Left ventricle myocardium superior (tissue), 1 donor: ENCODE data around the gene BAX. TPM values are rescaled to one million over a fixed set of nuclear protein-coding genes. Genes with fewer than 3 reads are reported as not detected.

Experiments
- ATAC-seq: fragments of 200-7000 bp; cut with Tn5 transposase; one replicate; pipeline ENCODE4 v1.9.1; 2020; ENCODE audit warnings: mild to moderate bottlenecking, moderate library complexity
- DNase-seq: peaks from one replicate; pipeline ENCODE4 v3.0.0-alpha.2; 2020
- intact Hi-C: fragments of 100-400 bp; cut with micrococcal nuclease; formaldehyde crosslinking; loops from one replicate; pipeline ENCODE4 v1.11.0; 2022
- total RNA-seq: library from RNA; stranded (reverse); fragmentation: NEBNext Ultra II Directional; extraction: Animal tissue kit (Norgen Biotek cat#: 25700); gene quantifications from one replicate; pipeline ENCODE4 v1.2.1, GENCODE V29; 2021
- donor health status: DM: no; HTN: yes; CAD: no; lungs with severe emphysema.

BAX gene
- total RNA-seq, 1 donor from 2014 or later = 22.0 TPM

GRCh38 chr19:48959341-48960239 lies 4.9 kb downstream of the BAX start:
- no peak for ATAC-seq
- no peak for DNase-seq
- intact Hi-C loops = no loop called here

- intact Hi-C loops = no loop called here
- ATAC-seq (no peak), DNase-seq (no peak)
These were observed 6.5 kb downstream of the BAX start for GRCh38 chr19:48961051-48961649.

GRCh38 chr19:48961673-48962028 lies 7.0 kb downstream of the BAX start:
- intact Hi-C loops = no loop called here

GRCh38 chr19:48962029-48962848 lies 7.6 kb downstream of the BAX start:
- DNase-seq (peak; percentile 63), ATAC-seq (no peak)
- intact Hi-C loops = no loop called here

More at GRCh38 chr19:48961673-48962028, 7.0 kb downstream of the BAX start:
- ATAC-seq (no peak), DNase-seq (no peak)

GRCh38 chr19:48962849-48963165 lies 8.1 kb downstream of the BAX start:
- intact Hi-C loops = no loop called here
- ATAC-seq = no peak
- DNase-seq = no peak

DNA sequence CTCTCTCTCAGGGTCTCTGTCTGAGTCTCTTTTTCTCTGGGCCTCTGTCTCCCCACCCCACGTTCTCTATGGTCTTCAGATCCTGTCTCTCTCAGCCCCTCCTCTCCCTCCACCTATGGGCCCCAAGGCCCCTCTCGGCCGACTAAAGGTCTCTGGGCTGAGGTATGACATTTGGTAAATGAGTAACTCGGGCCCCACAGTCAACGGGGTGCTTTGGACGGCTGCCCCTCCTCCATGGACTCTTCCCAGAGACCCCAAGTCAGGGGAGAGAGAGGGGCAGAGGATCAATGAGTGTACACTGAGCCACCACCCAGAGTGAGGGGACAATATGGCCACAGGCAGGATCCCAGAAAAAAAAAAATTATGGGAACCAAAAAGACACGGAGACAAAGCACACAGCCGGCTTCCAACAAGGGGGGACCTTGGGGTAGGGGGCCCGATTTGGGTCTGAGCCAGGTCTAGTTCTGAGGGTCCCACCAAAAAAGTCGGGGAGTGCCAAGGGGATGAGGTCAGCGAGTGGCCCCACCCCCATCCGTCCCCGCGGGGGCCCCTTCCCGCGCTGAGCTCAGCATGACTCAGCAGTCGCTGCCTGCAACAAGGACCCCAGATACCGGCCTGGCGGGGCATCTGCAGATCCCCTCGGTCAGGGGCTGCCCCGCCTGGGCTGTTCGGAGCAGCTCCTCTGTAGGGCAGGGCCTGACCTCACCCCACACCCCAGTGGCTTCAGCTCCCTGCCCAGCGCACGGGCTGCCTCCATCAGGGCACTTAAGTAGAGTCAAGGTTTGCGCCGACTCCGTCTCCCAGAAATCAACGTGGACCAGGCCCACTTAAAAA lies 8.9 kb downstream of the BAX start:
- intact Hi-C loops = no loop called here
- ATAC-seq = peak; percentile 22
- DNase-seq = peak; percentile 84

DNA sequence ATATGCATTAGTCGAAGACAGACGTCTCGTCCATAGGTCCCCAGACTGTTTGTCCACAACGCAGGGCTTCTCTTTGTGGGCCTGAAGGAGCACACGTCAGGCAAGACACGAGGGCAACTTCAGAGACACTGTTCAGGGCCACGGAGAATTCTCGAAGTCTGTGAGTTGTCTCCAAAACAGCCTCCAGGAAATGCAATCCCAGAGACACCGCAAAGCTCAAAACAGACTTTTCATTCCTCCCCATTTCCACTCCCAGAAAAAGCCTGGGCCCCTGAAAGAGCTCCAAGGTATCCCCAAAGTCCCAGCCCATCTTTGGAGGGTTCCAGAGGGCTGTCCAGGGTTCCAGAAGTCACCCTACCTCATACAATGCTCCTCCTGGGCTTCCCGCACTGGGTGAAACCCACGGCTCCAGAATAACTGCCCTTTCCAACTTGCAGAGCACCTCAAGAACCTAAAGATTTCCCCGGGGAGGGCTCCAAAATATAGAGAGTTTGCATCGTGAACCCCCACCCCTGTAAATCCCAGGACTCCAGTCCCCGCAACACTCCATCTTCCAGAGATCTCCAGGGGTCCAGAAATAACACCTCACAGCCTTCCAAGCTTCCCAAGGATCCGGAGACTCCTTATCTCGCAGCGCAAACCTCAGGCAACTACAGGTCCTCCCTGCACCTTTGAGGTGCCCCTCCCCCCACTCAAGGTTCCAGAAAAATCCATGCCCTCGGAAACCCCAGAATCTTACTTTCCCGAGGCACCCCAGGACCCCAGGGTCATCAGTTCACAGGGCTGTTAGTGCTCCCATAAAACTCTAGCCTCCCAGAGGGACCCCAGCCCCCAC lies 9.7 kb downstream of the BAX start:
- DNase-seq = peak; percentile 55
- intact Hi-C loops = no loop called here
- no peak for ATAC-seq

DNA sequence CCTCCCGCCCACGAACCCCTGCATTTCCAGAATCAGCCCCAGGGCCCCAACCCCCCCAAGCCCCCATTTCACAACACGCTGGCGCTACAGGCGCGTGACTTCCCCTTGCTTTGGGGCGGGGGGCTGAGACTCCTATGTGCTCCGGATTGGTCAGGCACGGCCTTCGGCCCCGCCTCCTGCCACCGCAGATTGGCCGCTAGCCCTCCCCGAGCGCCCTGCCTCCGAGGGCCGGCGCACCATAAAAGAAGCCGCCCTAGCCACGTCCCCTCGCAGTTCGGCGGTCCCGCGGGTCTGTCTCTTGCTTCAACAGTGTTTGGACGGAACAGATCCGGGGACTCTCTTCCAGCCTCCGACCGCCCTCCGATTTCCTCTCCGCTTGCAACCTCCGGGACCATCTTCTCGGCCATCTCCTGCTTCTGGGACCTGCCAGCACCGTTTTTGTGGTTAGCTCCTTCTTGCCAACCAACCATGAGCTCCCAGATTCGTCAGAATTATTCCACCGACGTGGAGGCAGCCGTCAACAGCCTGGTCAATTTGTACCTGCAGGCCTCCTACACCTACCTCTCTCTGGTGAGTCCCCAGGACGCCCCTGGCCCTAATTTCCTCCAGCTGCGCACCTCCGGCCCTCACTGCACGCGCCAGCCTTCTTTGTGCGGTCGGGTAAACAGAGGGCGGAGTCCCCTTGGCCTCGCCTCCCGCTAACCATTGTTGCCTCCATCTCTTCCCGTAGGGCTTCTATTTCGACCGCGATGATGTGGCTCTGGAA lies 10.5 kb downstream of the BAX start, which contains the start of gene FTL:
TSS of gene FTL (plus strand) at position 270 of the 766 bp plus-strand sequence. CDS start at position 469, 199 bp downstream.
- ATAC-seq (peak; percentile 87), DNase-seq (peak; percentile 99)
- intact Hi-C loops = no loop called here

- DNase-seq (peak; percentile 91), ATAC-seq (peak; percentile 68)
- intact Hi-C loops = no loop called here
These were observed 11.3 kb downstream of the BAX start for GRCh38 chr19:48965806-48966540.

DNA sequence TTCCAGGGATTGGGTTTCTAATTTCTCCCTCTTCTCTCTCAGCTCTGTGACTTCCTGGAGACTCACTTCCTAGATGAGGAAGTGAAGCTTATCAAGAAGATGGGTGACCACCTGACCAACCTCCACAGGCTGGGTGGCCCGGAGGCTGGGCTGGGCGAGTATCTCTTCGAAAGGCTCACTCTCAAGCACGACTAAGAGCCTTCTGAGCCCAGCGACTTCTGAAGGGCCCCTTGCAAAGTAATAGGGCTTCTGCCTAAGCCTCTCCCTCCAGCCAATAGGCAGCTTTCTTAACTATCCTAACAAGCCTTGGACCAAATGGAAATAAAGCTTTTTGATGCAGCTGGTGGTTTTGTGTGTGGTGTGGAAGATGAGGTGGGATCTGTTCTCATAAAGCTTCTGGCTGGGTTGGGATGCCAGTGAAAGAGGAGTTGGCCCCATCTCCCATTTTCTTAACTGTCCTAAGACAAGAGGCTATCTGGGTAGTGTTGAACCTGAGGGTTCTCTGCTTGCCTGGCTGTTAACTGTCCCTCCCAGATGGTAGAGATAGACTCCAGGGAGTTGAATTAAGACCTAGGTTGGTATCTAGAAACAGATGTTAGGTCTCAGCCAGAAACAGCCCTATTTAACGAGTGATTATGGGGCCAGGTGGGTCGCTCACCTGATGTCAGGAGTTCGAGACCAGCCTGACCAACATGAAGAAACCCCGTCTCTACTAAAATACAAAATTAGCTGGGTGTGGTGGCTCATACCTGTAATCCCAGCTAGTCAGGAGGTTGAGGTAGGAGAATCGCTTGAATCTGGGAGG lies 12.1 kb downstream of the BAX start:
- intact Hi-C loops = no loop called here
- DNase-seq = no peak

DNA sequence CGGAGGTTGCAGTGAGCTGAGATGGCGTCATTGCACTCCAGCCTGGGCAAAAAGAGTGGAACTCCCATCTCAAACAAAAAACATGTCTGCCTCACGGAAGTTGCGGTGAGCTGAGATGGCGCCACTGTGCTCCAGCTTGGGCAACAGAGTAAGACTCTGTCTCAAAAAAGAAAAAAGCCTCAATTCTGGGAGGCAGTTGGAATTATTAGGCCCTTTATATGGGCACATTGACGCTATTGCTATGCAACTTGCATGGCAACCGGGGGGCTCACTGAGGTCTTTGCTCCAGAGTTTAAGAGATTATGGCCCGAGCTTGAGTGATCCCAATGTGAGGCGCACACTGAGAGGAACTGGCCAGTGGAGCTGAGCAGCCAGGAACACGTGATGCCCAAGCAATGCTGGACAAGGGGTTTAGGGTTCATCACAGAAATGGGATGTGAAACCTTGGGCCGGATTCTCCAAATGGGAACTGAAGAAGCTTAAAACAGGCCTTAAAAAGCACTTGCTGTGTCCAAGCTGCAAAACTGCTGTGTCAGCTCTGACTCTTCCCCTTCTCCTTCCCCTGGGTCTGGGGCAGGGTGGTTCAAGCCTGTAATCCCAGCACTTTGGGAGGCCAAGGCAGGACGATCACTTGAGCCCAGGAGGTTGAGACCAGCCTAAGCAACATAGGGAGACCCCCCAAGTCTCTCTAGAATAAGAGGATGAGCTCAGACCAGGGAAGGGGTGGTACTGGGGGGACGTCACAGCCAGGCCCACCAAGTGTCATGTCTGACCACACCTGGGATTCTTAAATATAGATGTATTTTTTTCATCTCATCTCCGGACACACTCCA lies 12.9 kb downstream of the BAX start:
- intact Hi-C loops = no loop called here
- no peak for DNase-seq
- ATAC-seq = peak; percentile 0

More for the DNA sequence above, 12.1 kb downstream of the BAX start:
- no peak for ATAC-seq

GRCh38 chr19:48968179-48968661 lies 13.5 kb downstream of the BAX start:
- intact Hi-C loops = no loop called here
- ATAC-seq = no peak

GRCh38 chr19:48968813-48969218 lies 14.1 kb downstream of the BAX start:
- DNase-seq = no peak
- intact Hi-C loops = no loop called here

More at GRCh38 chr19:48968179-48968661, 13.5 kb downstream of the BAX start:
- DNase-seq = no peak

GRCh38 chr19:48969276-48970138 lies 14.8 kb downstream of the BAX start:
- intact Hi-C loops = no loop called here
- DNase-seq (no peak), ATAC-seq (no peak)

More at GRCh38 chr19:48968813-48969218, 14.1 kb downstream of the BAX start:
- ATAC-seq = no peak
